Measurements from ENCODE around the gene PHF12.

DNA sequence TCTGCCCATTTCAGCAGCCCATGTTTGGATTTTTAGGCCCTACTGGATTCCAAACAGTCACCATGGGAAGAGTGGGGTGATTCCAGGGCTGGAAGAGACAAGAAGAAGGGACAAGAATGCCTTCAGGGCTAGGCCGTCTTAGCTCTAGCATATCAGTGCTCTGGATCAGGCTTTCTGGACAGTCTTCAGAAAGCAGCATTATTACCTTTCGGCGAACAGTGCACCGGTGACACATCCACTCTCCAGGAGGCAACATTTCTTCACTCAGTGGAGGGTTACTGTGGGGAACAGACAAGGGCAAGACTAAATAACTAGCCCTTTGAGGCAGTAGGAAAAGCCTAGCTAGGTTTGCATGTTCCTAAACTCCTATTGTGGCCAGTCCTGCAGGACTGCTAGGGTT, 24.5 kb downstream of the PHF12 start:
- TF ChIP-seq, protein P1, sequence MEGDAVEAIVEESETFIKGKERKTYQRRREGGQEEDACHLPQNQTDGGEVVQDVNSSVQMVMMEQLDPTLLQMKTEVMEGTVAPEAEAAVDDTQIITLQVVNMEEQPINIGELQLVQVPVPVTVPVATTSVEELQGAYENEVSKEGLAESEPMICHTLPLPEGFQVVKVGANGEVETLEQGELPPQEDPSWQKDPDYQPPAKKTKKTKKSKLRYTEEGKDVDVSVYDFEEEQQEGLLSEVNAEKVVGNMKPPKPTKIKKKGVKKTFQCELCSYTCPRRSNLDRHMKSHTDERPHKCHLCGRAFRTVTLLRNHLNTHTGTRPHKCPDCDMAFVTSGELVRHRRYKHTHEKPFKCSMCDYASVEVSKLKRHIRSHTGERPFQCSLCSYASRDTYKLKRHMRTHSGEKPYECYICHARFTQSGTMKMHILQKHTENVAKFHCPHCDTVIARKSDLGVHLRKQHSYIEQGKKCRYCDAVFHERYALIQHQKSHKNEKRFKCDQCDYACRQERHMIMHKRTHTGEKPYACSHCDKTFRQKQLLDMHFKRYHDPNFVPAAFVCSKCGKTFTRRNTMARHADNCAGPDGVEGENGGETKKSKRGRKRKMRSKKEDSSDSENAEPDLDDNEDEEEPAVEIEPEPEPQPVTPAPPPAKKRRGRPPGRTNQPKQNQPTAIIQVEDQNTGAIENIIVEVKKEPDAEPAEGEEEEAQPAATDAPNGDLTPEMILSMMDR (conservative IDR thresholded peaks at IDR 0.05; ENCODE audit: low read depth in 2 of 2) = no peak
- TF ChIP-seq, protein P2, sequence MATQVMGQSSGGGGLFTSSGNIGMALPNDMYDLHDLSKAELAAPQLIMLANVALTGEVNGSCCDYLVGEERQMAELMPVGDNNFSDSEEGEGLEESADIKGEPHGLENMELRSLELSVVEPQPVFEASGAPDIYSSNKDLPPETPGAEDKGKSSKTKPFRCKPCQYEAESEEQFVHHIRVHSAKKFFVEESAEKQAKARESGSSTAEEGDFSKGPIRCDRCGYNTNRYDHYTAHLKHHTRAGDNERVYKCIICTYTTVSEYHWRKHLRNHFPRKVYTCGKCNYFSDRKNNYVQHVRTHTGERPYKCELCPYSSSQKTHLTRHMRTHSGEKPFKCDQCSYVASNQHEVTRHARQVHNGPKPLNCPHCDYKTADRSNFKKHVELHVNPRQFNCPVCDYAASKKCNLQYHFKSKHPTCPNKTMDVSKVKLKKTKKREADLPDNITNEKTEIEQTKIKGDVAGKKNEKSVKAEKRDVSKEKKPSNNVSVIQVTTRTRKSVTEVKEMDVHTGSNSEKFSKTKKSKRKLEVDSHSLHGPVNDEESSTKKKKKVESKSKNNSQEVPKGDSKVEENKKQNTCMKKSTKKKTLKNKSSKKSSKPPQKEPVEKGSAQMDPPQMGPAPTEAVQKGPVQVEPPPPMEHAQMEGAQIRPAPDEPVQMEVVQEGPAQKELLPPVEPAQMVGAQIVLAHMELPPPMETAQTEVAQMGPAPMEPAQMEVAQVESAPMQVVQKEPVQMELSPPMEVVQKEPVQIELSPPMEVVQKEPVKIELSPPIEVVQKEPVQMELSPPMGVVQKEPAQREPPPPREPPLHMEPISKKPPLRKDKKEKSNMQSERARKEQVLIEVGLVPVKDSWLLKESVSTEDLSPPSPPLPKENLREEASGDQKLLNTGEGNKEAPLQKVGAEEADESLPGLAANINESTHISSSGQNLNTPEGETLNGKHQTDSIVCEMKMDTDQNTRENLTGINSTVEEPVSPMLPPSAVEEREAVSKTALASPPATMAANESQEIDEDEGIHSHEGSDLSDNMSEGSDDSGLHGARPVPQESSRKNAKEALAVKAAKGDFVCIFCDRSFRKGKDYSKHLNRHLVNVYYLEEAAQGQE (IDR thresholded peaks at IDR 0.05; ENCODE audit: unreplicated experiment) = no peak
- TF ChIP-seq JUNB (IDR thresholded peaks at IDR 0.05; ENCODE audit: unreplicated experiment) (no peak), EZH2phosphoT487 (IDR thresholded peaks at IDR 0.05; ENCODE audit: unreplicated experiment) (no peak), EZH2 (IDR thresholded peaks at IDR 0.05; ENCODE audit: low read depth, unreplicated experiment) (no peak), POLR2AphosphoS5 (IDR thresholded peaks at IDR 0.05; ENCODE audit: low read depth) (no peak)

All from GM23338 (cell line).